ENCODE measurements around the gene SLC6A19. TPM values are rescaled to one million over a fixed set of nuclear protein-coding genes. Genes with fewer than 3 reads are reported as not detected.

Gene SLC6A19
- total and polyA plus RNA-seq, 2 experiments from 2014 or later, result 0.09 to 0.32 TPM

DNA sequence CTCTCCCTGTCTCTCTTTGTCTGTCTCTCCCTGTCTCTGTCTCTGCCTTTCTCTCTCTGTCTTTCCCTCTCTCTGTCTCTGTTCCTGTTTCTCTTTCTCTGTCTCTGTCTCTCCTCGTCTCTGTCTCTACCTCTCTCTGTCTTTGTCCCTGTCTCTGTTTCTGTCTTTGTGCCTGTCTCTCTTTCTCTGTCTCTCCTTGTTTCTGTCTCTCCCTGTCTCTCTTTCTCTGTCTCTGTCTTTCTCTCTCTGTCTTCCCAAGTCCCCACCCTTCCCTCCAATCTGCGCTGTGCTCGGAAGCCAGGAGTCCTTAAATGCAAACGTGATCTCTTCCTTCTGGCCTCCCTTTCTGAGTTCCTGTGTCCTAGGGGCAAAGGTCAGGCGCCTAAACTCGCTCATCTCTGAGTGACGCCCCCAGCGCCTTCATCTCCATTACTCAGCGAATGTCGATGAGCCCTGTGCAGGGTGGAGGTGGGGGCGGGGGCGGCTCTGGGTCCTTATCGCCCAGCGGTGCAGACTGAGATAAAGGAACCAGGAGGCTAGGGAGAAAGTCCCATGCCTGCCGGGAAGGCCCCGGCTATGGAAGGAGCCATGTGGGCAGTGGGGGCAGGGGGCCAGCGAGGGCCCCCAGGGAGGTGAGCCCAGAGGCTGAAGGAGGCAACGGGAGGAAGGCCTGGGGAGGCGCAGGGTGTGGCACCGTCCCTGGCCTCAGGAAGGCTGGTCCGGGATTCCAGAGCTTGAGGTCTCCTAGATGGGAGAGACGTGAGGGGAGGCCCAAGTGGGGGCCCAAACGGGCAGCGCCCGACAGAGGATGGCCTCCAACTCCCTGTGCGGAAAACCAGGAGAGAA, 1.5 kb upstream of the SLC6A19 start:
- Histone ChIP-seq H3K36me3 (no peaks in the 10 kb centered on the region), H3K9me3 (ENCODE audit: low read depth) (no peaks in the 10 kb centered on the region), H3K4me1 (ENCODE audit: low read depth) (peaks cover 25% of the 10 kb centered on the region), H3K4me3 (no peak overlapping the region), H3K27me3 (no peaks in the 10 kb centered on the region), H3K27ac (no peak overlapping the region)
- TF ChIP-seq, protein P1, sequence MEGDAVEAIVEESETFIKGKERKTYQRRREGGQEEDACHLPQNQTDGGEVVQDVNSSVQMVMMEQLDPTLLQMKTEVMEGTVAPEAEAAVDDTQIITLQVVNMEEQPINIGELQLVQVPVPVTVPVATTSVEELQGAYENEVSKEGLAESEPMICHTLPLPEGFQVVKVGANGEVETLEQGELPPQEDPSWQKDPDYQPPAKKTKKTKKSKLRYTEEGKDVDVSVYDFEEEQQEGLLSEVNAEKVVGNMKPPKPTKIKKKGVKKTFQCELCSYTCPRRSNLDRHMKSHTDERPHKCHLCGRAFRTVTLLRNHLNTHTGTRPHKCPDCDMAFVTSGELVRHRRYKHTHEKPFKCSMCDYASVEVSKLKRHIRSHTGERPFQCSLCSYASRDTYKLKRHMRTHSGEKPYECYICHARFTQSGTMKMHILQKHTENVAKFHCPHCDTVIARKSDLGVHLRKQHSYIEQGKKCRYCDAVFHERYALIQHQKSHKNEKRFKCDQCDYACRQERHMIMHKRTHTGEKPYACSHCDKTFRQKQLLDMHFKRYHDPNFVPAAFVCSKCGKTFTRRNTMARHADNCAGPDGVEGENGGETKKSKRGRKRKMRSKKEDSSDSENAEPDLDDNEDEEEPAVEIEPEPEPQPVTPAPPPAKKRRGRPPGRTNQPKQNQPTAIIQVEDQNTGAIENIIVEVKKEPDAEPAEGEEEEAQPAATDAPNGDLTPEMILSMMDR (IDR thresholded peaks at IDR 0.05; ENCODE audit: low read depth, low read length), result no peak
- peak in 1 of 2 donors; percentile 8 for DNase-seq (ENCODE audit: low read depth in 1 of 2, low spot score in 1 of 2)

DNA sequence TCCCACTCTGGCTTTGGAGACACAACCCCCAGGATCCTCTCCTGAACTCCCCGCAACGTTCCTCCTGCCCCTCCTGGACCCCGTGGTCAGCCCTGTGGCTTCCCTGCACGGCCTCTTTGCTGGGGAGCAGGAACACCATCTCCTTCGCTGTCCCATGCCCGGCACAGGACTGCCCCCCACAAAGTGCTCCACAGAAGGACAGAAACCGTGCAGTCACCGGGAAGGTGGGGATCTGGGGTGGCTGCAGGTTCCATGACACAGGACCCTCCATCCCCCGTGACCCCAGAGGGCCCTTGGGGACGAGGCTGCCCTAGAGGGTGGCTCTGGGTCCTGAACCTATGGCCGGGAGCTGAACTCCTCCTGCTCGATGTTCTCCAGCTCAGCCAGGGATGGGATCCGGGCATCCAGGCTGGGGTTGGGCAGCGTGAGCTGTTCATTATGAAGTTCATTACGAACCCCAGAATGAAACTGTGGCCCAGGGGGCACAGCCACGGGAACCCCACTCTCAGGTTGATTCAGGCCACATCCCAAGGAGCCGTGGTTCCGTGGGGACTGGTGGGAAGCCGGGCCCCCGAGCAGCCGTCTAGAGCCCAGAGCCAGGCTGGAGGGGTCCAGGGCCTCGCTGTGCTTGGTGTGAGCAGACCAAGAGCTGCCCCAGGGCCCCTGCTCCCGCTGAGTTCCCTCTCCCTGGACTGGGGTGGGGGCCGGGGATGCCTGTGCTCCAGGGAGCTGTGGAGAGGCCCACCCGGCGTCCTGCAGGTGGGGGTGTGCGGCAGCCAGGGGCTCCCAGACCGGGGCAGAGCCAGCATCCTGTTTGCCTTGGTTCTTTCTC, 684 bp upstream of the SLC6A19 start:
- no peak overlapping the region for H3K27ac ChIP-seq
- TF ChIP-seq, protein P1 (IDR thresholded peaks at IDR 0.05; ENCODE audit: low read depth, low read length), result no peak

DNA sequence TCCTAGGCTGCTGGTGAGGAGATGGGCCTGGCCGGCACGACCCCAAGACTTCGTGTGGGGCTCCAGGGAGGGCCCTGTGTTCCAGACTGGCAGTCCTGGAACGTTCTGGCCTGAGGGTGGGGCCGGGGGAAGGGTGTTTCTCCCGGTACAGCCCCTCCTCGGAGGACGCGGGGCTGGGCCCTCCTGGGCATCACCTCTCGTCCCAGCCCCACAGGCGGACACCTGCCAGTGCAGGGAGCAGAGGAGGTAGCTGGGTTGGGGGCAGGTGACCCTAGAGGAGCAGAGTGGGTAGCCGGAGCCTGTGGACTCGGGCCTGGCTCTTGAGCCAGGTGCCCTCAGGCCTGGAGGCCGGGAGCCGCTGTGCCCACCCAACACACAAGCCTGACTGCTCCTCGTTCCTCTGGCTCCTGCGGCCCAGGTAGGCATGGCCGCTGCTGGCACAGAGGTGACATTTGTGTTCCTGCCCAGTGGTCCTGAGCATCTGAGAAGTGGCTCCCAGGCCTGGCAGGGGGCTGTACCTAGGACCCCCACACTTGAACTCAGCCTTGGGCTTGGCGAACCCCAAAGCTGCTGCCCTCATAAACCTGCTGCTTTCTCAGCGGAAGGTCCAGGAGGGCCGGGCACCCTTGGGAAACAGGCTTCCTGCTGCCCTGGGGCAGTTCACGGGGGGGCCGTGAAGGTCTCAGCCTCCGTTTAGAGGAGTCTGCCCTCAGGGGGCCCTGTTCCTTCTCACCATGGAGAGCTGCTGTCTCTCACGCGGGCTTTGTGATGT, 817 bp downstream of the SLC6A19 start:
- TF ChIP-seq, protein P1 (IDR thresholded peaks at IDR 0.05; ENCODE audit: low read depth, low read length), result no peak
- Histone ChIP-seq H3K27ac (no peak overlapping the region), H3K4me1 (ENCODE audit: low read depth) (peaks cover 28% of the 10 kb centered on the region), H3K36me3 (no peaks in the 10 kb centered on the region), H3K27me3 (no peaks in the 10 kb centered on the region), H3K4me3 (no peak overlapping the region), H3K9me3 (ENCODE audit: low read depth) (no peaks in the 10 kb centered on the region)
- no peak for DNase-seq (ENCODE audit: low read depth in 1 of 2, low spot score in 1 of 2)

More for the DNA sequence above, 684 bp upstream of the SLC6A19 start:
- Histone ChIP-seq H3K4me1 (ENCODE audit: low read depth) (peaks cover 27% of the 10 kb centered on the region), H3K4me3 (no peak overlapping the region), H3K36me3 (no peaks in the 10 kb centered on the region), H3K9me3 (ENCODE audit: low read depth) (no peaks in the 10 kb centered on the region), H3K27me3 (no peaks in the 10 kb centered on the region)
- DNase-seq (ENCODE audit: low read depth in 1 of 2, low spot score in 1 of 2), result no peak

DNA sequence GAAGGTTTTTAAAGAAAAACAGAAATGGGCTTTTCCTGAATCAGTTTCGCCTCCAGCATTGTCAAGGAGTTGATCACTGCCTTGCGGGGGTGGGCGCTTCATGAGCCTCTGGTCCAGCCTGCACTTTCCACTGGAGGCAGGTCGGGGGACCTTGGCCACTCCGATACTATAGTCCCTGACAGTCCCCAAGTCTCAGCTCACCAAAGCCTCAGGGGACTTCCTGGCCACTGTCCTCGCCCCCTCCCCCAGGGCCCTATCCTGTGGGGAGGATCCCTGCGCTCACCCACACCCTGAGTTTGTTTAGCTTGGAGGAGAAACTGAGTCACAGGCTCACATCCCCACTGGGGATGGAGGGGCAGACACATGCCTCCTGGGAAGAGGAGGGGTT, 1.4 kb downstream of the SLC6A19 start:
- TF ChIP-seq, protein P1 (IDR thresholded peaks at IDR 0.05; ENCODE audit: low read depth, low read length), result no peak
- Histone ChIP-seq H3K27ac (no peak overlapping the region), H3K4me3 (no peak overlapping the region), H3K27me3 (no peaks in the 10 kb centered on the region), H3K36me3 (no peaks in the 10 kb centered on the region), H3K4me1 (ENCODE audit: low read depth) (peaks cover 30% of the 10 kb centered on the region), H3K9me3 (ENCODE audit: low read depth) (no peaks in the 10 kb centered on the region)
- no peak for DNase-seq (ENCODE audit: low read depth in 1 of 2, low spot score in 1 of 2)

DNA sequence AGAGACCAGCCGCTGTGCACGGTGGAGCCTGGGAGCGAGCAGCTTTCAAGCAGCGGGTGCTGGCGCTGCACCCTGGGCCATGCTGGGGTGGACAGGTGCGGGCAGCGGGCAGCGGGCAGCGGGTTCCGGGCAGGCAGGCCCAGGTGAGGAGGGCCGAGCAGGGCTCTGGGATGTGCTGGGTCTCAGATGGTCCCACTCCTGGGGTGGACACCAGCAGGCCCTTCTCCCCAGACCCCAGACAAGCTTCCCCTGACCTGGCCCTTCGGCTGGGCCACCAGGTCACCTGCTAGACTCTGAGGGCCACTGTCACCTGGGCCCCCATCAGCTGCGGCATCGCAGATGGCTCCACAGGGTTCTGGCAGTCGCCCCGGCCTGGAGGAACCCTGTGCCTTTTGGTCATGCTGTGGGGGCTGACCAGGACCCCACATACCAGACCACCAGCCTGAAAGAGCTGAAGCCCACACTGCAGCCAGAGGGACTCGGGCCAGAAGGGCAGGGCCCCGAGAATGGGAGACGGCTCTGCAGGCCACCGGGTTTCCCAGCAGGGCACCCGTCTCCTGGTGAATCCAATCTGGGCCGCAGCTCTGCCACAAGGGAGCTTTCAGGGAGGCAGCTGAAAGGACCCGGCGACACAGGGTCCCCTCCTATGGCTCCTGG, 2.0 kb downstream of the SLC6A19 start:
- Histone ChIP-seq H3K9me3 (ENCODE audit: low read depth) (no peaks in the 10 kb centered on the region), H3K27ac (no peak overlapping the region), H3K36me3 (no peaks in the 10 kb centered on the region), H3K27me3 (no peaks in the 10 kb centered on the region), H3K4me3 (no peak overlapping the region), H3K4me1 (ENCODE audit: low read depth) (peaks cover 30% of the 10 kb centered on the region)
- TF ChIP-seq, protein P1 (IDR thresholded peaks at IDR 0.05; ENCODE audit: low read depth, low read length), result no peak
- no peak for DNase-seq (ENCODE audit: low read depth in 1 of 2, low spot score in 1 of 2)

Measured in cardiac muscle cell (in vitro differentiated cells and primary cell).